Neuronal stem cell (in vitro differentiated cells): ENCODE results near the gene PDE6A.

Experiments
- DNase-seq: peaks from one replicate; pipeline ENCODE4 v3.0.0-alpha.2; 2013; ENCODE audit warnings: low spot score
- H2AFZ ChIP-seq: one replicate; pipeline ENCODE4 v1.6.1; 2013; ENCODE audit warnings: mild to moderate bottlenecking, low read length, inconsistent platforms
- H2AK5ac ChIP-seq: 2 replicates; pipeline ENCODE4 v1.6.1; 2013; ENCODE audit warnings: low read depth, mild to moderate bottlenecking, inconsistent platforms, low read length, moderate library complexity, mixed read lengths
- H2BK120ac ChIP-seq: 2 replicates; pipeline ENCODE4 v1.6.1; 2013; ENCODE audit warnings: low read depth, mild to moderate bottlenecking, inconsistent platforms, low read length, moderate library complexity, mixed read lengths
- H2BK12ac ChIP-seq: one replicate; pipeline ENCODE4 v1.6.1; 2013; ENCODE audit warnings: low read length, inconsistent platforms
- H2BK15ac ChIP-seq: 2 replicates; pipeline ENCODE4 v1.6.1; 2013; ENCODE audit warnings: mild to moderate bottlenecking, low read length, inconsistent platforms, mixed read lengths
- H2BK5ac ChIP-seq: one replicate; pipeline ENCODE4 v1.6.1; 2013; ENCODE audit warnings: inconsistent platforms, mild to moderate bottlenecking, low read length, moderate library complexity
- H3K14ac ChIP-seq: one replicate; pipeline ENCODE4 v1.6.1; 2013; ENCODE audit warnings: low read length, inconsistent platforms
- H3K18ac ChIP-seq: 2 replicates; pipeline ENCODE4 v1.6.1; 2013; ENCODE audit warnings: low read length, inconsistent platforms
- H3K23ac ChIP-seq: 2 replicates; pipeline ENCODE4 v1.6.1; 2013; ENCODE audit warnings: low read depth, mild to moderate bottlenecking, mixed read lengths, low read length, inconsistent platforms; ENCODE audit not compliant: poor library complexity
- H3K27ac ChIP-seq: replicated peaks from 3 replicates; pipeline ENCODE4 v1.5.1; 2013; ENCODE audit warnings: low read length, inconsistent platforms
- H3K27me3 ChIP-seq, 3 experiments: 2 replicates each; pipeline ENCODE4 v1.6.1; 2013; ENCODE audit warnings: low read length in 3 of 3, mild to moderate bottlenecking in 2 of 3, inconsistent platforms in 1 of 3, low read depth in 1 of 3, mixed read lengths in 1 of 3, moderate library complexity in 1 of 3; ENCODE audit not compliant: control insufficient read depth in 3 of 3, insufficient read depth in 3 of 3
- H3K36me3 ChIP-seq, 2 donors: replicated peaks in 1 of 2; 2 replicates each; pipeline ENCODE4 v1.6.1; 2013; ENCODE audit warnings: low read length in 2 of 2; ENCODE audit not compliant: control insufficient read depth in 2 of 2, insufficient read depth in 2 of 2
- H3K4ac ChIP-seq: 2 replicates; pipeline ENCODE4 v1.6.1; 2013; ENCODE audit warnings: inconsistent platforms, mild to moderate bottlenecking, low read length, moderate library complexity
- H3K4me1 ChIP-seq, 2 donors: 1 replicate in 1 of 2; 2 replicates in 1 of 2; pipeline ENCODE4 v1.6.1; 2013; ENCODE audit warnings: low read length in 2 of 2, low read depth in 1 of 2; ENCODE audit not compliant: control insufficient read depth in 2 of 2, insufficient read depth in 1 of 2
- H3K4me2 ChIP-seq: one replicate; pipeline ENCODE4 v1.6.1; 2013; ENCODE audit warnings: mild to moderate bottlenecking, low read length, inconsistent platforms; ENCODE audit not compliant: insufficient read depth, poor library complexity, severe bottlenecking
- H3K4me3 ChIP-seq, 2 donors: 2 replicates each; pipeline ENCODE4 v1.5.1; 2013; ENCODE audit warnings: low read length in 2 of 2, mild to moderate bottlenecking in 2 of 2, inconsistent platforms in 1 of 2, moderate library complexity in 1 of 2
- H3K79me1 ChIP-seq: one replicate; pipeline ENCODE4 v1.6.1; 2013; ENCODE audit warnings: low read depth, mild to moderate bottlenecking, inconsistent platforms, low read length, moderate library complexity
- H3K9ac ChIP-seq: one replicate; pipeline ENCODE4 v1.6.1; 2013; ENCODE audit warnings: mild to moderate bottlenecking, low read depth, low read length, inconsistent platforms; ENCODE audit not compliant: poor library complexity
- H3K9me3 ChIP-seq, 2 donors: replicated peaks in 1 of 2; 2 replicates each; pipeline versions ENCODE3 to v1.6.1; 2013; ENCODE audit warnings: low read length in 2 of 2, mild to moderate bottlenecking in 2 of 2, inconsistent platforms in 1 of 2, low read depth in 1 of 2, mixed read lengths in 1 of 2, moderate library complexity in 1 of 2; ENCODE audit not compliant: control insufficient read depth in 2 of 2, insufficient read depth in 1 of 2
- H4K8ac ChIP-seq: one replicate; pipeline ENCODE4 v1.6.1; 2013; ENCODE audit warnings: low read depth, mild to moderate bottlenecking, inconsistent platforms, low read length, moderate library complexity
- H4K91ac ChIP-seq: one replicate; pipeline ENCODE4 v1.6.1; 2013; ENCODE audit warnings: low read length, low read depth, mild to moderate bottlenecking, inconsistent platforms; ENCODE audit not compliant: poor library complexity
- WGBS, 2 donors: extraction: QIAGEN DNeasy Blood & Tissue Kit; methylation state at CpG; one replicate each; pipeline ENCODE4 v1.1.7; 2013; ENCODE audit warnings: missing lambda C conversion rate in 2 of 2, mixed read lengths in 1 of 2; ENCODE audit not compliant: insufficient read length in 2 of 2, insufficient replicate concordance in 1 of 2; ENCODE audit errors: extremely low coverage in 2 of 2; 5-methylcytosine and 5-hydroxymethylcytosine counted together

PDE6A gene

GRCh38 chr5:149827086-149827485 lies 117.5 kb downstream of the PDE6A start:
- Histone ChIP-seq H4K8ac (no peak overlapping the region), H4K91ac (no peak overlapping the region), H3K9ac (no peak overlapping the region), H3K36me3 (no peaks in the 10 kb centered on the region), H3K9me3 (no peaks in the 10 kb centered on the region), H2BK120ac (no peak overlapping the region), H3K23ac (no peak overlapping the region), H3K4me2 (no peak overlapping the region), H3K4ac (no peak overlapping the region), H2BK12ac (no peak overlapping the region), H2AK5ac (no peak overlapping the region), H3K79me1 (no peaks in the 10 kb centered on the region), H3K27me3 (no peaks in the 10 kb centered on the region), H3K27ac (no peak overlapping the region), H2AFZ (no peak overlapping the region), H3K14ac (no peak overlapping the region), H2BK5ac (no peak overlapping the region), H3K18ac (no peak overlapping the region), H2BK15ac (no peak overlapping the region), H3K4me1 (peaks cover 0 to 1% of the 10 kb centered on the region in 2 donors), H3K4me3 (no peak overlapping the region)
- no CpG with 5 or more reads among the region's 5 CpGs for WGBS, 2 donors
- no peak for DNase-seq

GRCh38 chr5:149826574-149826973 lies 118.0 kb downstream of the PDE6A start:
- H2BK5ac ChIP-seq: no peak overlapping the region
- no peak overlapping the region for H2AFZ ChIP-seq
- no peak overlapping the region for H3K4me2 ChIP-seq
- no CpG with 5 or more reads among the region's 9 CpGs for WGBS, 2 donors
- H3K4me1 ChIP-seq: peaks cover 0 to 1% of the 10 kb centered on the region in 2 donors
- no peak overlapping the region for H2AK5ac ChIP-seq
- no peaks in the 10 kb centered on the region for H3K27me3 ChIP-seq
- H3K4ac ChIP-seq: no peak overlapping the region
- no peak for DNase-seq
- H4K8ac ChIP-seq: no peak overlapping the region
- no peaks in the 10 kb centered on the region for H3K79me1 ChIP-seq
- H3K27ac ChIP-seq: no peak overlapping the region
- H3K36me3 ChIP-seq: no peaks in the 10 kb centered on the region
- H4K91ac ChIP-seq: peak overlapping the region; percentile 39
- no peak overlapping the region for H3K14ac ChIP-seq
- no peak overlapping the region for H3K4me3 ChIP-seq
- H3K9me3 ChIP-seq: no peaks in the 10 kb centered on the region
- H3K18ac ChIP-seq: peak overlapping the region; percentile 11
- H3K9ac ChIP-seq: no peak overlapping the region
- no peak overlapping the region for H2BK120ac ChIP-seq
- H2BK15ac ChIP-seq: no peak overlapping the region
- H3K23ac ChIP-seq: no peak overlapping the region
- no peak overlapping the region for H2BK12ac ChIP-seq

GRCh38 chr5:149824846-149825245 lies 119.7 kb downstream of the PDE6A start:
- peak overlapping the region; percentile 12 for H2AFZ ChIP-seq
- H4K91ac ChIP-seq: no peak overlapping the region
- H3K27ac ChIP-seq: no peak overlapping the region
- WGBS, 2 donors: no CpG with 5 or more reads among the region's 16 CpGs
- H3K4me3 ChIP-seq: no peak overlapping the region
- no peak overlapping the region for H2BK5ac ChIP-seq
- no peak overlapping the region for H4K8ac ChIP-seq
- no peak overlapping the region for H2AK5ac ChIP-seq
- peaks cover 0 to 3% (median 0%) of the 10 kb centered on the region in 3 experiments for H3K27me3 ChIP-seq
- H3K36me3 ChIP-seq: no peaks in the 10 kb centered on the region
- H3K4me1 ChIP-seq: peaks cover 0 to 1% of the 10 kb centered on the region in 2 donors
- H3K18ac ChIP-seq: peak overlapping the region; percentile 62
- no peak overlapping the region for H3K23ac ChIP-seq
- no peak for DNase-seq
- H3K9me3 ChIP-seq: no peaks in the 10 kb centered on the region
- H3K4me2 ChIP-seq: no peak overlapping the region
- H3K9ac ChIP-seq: no peak overlapping the region
- no peak overlapping the region for H3K4ac ChIP-seq
- H3K79me1 ChIP-seq: no peaks in the 10 kb centered on the region
- no peak overlapping the region for H2BK12ac ChIP-seq
- no peak overlapping the region for H2BK120ac ChIP-seq
- H3K14ac ChIP-seq: no peak overlapping the region
- no peak overlapping the region for H2BK15ac ChIP-seq

- Histone ChIP-seq H3K9me3 (no peaks in the 10 kb centered on the region), H3K36me3 (no peaks in the 10 kb centered on the region), H3K18ac (no peak overlapping the region), H3K4me1 (peaks cover 0 to 1% of the 10 kb centered on the region in 2 donors), H3K27me3 (peaks cover 0 to 3% (median 0%) of the 10 kb centered on the region in 3 experiments), H2AFZ (peak overlapping the region; percentile 12), H2BK12ac (no peak overlapping the region), H3K79me1 (no peaks in the 10 kb centered on the region), H2AK5ac (no peak overlapping the region), H3K4ac (no peak overlapping the region), H2BK120ac (no peak overlapping the region), H3K14ac (no peak overlapping the region), H2BK5ac (no peak overlapping the region), H4K8ac (no peak overlapping the region), H3K9ac (no peak overlapping the region), H3K23ac (no peak overlapping the region), H2BK15ac (no peak overlapping the region), H3K27ac (no peak overlapping the region), H3K4me2 (no peak overlapping the region), H3K4me3 (no peak overlapping the region), H4K91ac (no peak overlapping the region)
- no peak for DNase-seq
- no CpG with 5 or more reads among the region's 7 CpGs for WGBS, 2 donors
Measured at GRCh38 chr5:149824120-149824519, 120.5 kb downstream of the PDE6A start.
